Stimulated activated CD4-positive, alpha-beta T cell treated with anti-CD3 and anti-CD28 coated beads, Interleukin-12 subunit alpha, Interleukin-12 subunit beta, amount 100 ng/mL, for 48 hours (primary cell): ENCODE measurements around the gene E2F2.
"Not testable (repeated sequence)": the region's sequence is repeated elsewhere in the genome, so short reads cannot be mapped to it uniquely, and the experiment has no call there.

Experiments used
- DNase-seq, 3 donors: peaks; one replicate each; pipeline ENCODE4 v3.0.0-alpha.2; 2020; ENCODE audit warnings: low read depth in 2 of 3, low spot score in 1 of 3

E2F2 gene

GRCh38 chr1:23546897-23547584, 16.0 kb upstream of the E2F2 start:
- DNase-seq = no peak

GRCh38 chr1:23545851-23546250, 14.8 kb upstream of the E2F2 start:
- no peak for DNase-seq

- DNase-seq = peak; percentile 63 to 72 (median 67)
Observed at GRCh38 chr1:23544444-23545389, 13.7 kb upstream of the E2F2 start.

- DNase-seq = no peak
Observed at GRCh38 chr1:23543707-23544443, 12.8 kb upstream of the E2F2 start.

- not testable (repeated sequence) for DNase-seq
Observed at GRCh38 chr1:23542940-23543339, 11.9 kb upstream of the E2F2 start.

GRCh38 chr1:23539698-23540266, 8.7 kb upstream of the E2F2 start:
- DNase-seq = peak; percentile 83 to 96 (median 92)

- DNase-seq = no peak
Observed at GRCh38 chr1:23537296-23537973, 6.4 kb upstream of the E2F2 start.

GRCh38 chr1:23533246-23534023, 2.4 kb upstream of the E2F2 start:
- no peak for DNase-seq

- no peak for DNase-seq
Observed at GRCh38 chr1:23531562-23532094, 595 bp upstream of the E2F2 start.

- DNase-seq = no peak
Observed at GRCh38 chr1:23530087-23530746, 816 bp downstream of the E2F2 start.

- DNase-seq = no peak
Observed at GRCh38 chr1:23529146-23530086, 1.6 kb downstream of the E2F2 start.

- peak; percentile 70 to 80 (median 74) for DNase-seq
Observed at GRCh38 chr1:23528250-23528978, 2.6 kb downstream of the E2F2 start.

- DNase-seq = no peak
Observed at GRCh38 chr1:23527900-23528249, 3.2 kb downstream of the E2F2 start.

- no peak for DNase-seq
Observed at GRCh38 chr1:23527366-23527765, 3.7 kb downstream of the E2F2 start.

GRCh38 chr1:23526329-23527041, 4.5 kb downstream of the E2F2 start:
- DNase-seq = no peak

- DNase-seq = no peak
Observed at GRCh38 chr1:23525558-23526250, 5.3 kb downstream of the E2F2 start.
